Activated CD4-positive, alpha-beta T cell treated with anti-CD3 and anti-CD28 coated beads, Interleukin-2, amount 10 ng/mL, durations not matched to agents 7 days and 5 days (primary cell): Measurements from ENCODE around the gene PPP6R3. TPM values are rescaled to one million over a fixed set of nuclear protein-coding genes. Genes with fewer than 3 reads are reported as not detected.
A peak's percentile ranks its signal among the peaks of the same experiment; 100 is the strongest.
"Not testable (repeated sequence)": the region's sequence is repeated elsewhere in the genome, so short reads cannot be mapped to it uniquely, and the experiment has no call there.

Experiments used
- CTCF ChIA-PET: fragments of 350-600 bp; sonication (Branson Sonifier 250); formaldehyde crosslinking; loops from one replicate; lab custom pipeline; 2021; ENCODE audit warnings: antibody characterized with exemption; lab: Charles Lee
- POLR2A ChIA-PET: fragments of 350-600 bp; sonication (Branson Sonifier 250); formaldehyde crosslinking; loops from one replicate; lab custom pipeline; 2021; ENCODE audit warnings: antibody characterized with exemption; lab: Charles Lee
- DNase-seq: peaks from one replicate; pipeline ENCODE4 v3.0.0-alpha.2; 2020
- H3K27ac Mint-ChIP-seq: one replicate; pipeline ENCODE4 v1.8.0; 2021; ENCODE audit warnings: mild to moderate bottlenecking, moderate library complexity, mixed read lengths
- H3K27me3 Mint-ChIP-seq: one replicate; pipeline ENCODE4 v1.8.0; 2021; ENCODE audit warnings: mixed read lengths
- H3K36me3 Mint-ChIP-seq: one replicate; pipeline ENCODE4 v1.8.0; 2021; ENCODE audit warnings: low read depth, mixed read lengths
- H3K4me1 Mint-ChIP-seq: one replicate; pipeline ENCODE4 v1.8.0; 2021; ENCODE audit warnings: mixed read lengths
- H3K4me3 Mint-ChIP-seq: one replicate; pipeline ENCODE4 v1.8.0; 2021; ENCODE audit warnings: mild to moderate bottlenecking, moderate library complexity, mixed read lengths
- H3K9me3 Mint-ChIP-seq: one replicate; pipeline ENCODE4 v1.8.0; 2021; ENCODE audit warnings: mixed read lengths
- total RNA-seq, 2 experiments: library from RNA; stranded (reverse); gene quantifications; one replicate each; pipeline ENCODE4 v1.2.3, GENCODE V29; 2021

The PPP6R3 gene
- total RNA-seq, 2 experiments from 2014 or later: 114 to 124 TPM

DNA sequence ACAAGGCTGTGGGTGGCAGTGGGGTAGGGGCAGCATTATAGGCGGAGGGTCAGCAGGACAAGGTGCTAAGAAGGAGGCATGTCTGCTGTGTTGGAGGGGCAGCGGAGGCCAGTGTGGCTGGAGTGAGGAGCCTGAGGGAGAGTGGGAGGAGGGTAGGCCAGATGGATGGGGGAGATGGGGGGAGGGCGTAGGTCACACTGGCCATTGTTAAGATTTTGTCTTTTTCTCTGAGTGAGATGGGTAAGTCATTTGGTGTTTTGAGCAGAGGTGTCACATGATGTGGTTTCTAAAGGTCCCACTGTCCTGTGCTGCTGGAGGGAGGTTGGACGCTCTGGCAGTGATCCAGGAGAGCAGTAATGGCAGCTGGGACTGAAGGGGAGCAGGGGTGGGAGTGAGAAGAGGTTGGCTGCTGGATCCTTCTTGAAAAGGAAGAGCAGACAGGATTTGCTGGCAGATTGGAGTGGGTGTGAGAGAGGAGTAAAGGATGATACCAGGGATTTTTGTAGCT is 9.8 kb downstream of the PPP6R3 start:
- Mint-ChIP-seq H3K27me3 (no peaks in the 10 kb centered on the region), H3K27ac (peak overlapping the region; percentile 74), H3K36me3 (peaks cover 60% of the 10 kb centered on the region), H3K9me3 (peaks cover 3% of the 10 kb centered on the region), H3K4me1 (peaks cover 80% of the 10 kb centered on the region), H3K4me3 (peak overlapping the region; percentile 59)
- DNase-seq: no peak
- CTCF ChIA-PET: interaction anchor here (1.3 kb wide), 1 partner anchor 10 kb away, joined by 3 read pairs; the partner anchor contains the start of gene PPP6R3
- POLR2A ChIA-PET: no interaction called here

GRCh38 chr11:68471360-68472340 is 11.1 kb downstream of the PPP6R3 start:
- Mint-ChIP-seq H3K36me3 (peaks cover 60% of the 10 kb centered on the region), H3K27me3 (no peaks in the 10 kb centered on the region), H3K9me3 (peaks cover 3% of the 10 kb centered on the region), H3K4me3 (peak overlapping the region; percentile 59), H3K4me1 (peaks cover 74% of the 10 kb centered on the region), H3K27ac (peak overlapping the region; percentile 74)
- peak; percentile 56 for DNase-seq
- POLR2A ChIA-PET: no interaction called here
- CTCF ChIA-PET: interaction anchor here (1.3 kb wide), 1 partner anchor 11 kb away, joined by 3 read pairs; the partner anchor contains the start of gene PPP6R3

DNA sequence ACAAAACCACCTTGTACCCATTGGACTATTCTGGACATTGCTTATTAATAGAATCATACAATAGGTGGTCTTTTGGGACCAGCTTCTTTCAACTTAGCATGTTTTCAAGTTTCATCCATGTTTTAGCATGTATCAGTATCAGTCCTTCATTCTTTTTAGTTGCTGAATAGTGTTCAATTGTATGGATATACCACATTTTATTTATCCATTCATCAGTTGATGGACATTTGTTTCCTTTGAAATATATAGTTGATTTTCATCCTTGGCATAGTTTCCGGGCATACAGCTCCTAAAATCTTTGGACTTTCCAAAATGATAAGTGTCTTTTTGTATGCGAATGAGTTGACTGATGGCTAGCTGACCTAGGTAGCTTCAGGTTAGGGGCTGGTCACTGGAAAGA is 12.2 kb downstream of the PPP6R3 start:
- Mint-ChIP-seq H3K4me1 (peaks cover 72% of the 10 kb centered on the region), H3K27ac (peak overlapping the region; percentile 74), H3K36me3 (peaks cover 65% of the 10 kb centered on the region), H3K9me3 (peaks cover 3% of the 10 kb centered on the region), H3K4me3 (no peak overlapping the region), H3K27me3 (no peaks in the 10 kb centered on the region)
- DNase-seq: no peak
- CTCF ChIA-PET: interaction anchor here (0.8 kb wide), 1 partner anchor 370 kb away, joined by 3 read pairs; no protein-coding TSS in a partner anchor
- POLR2A ChIA-PET: no interaction called here

DNA sequence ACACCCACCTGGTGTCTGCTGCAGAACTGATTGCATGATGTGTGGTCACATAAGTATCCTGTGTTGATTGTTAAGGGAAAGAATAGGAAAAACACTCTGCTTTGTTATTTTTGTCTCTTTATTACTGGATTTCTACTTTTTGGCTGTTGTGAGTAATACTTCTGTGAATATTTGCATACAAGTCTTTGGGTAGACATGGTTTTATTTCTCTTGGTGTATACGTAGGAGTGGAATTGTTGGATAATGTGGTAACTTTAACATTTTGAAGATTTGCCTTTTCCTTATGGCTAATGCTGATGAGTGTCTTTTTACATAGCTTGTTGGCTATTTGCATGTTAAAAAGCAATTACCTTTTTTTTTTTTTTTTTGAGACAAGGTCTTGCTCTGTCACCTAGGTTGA is 13.1 kb downstream of the PPP6R3 start:
- H3K27me3 Mint-ChIP-seq: no peaks in the 10 kb centered on the region
- H3K4me3 Mint-ChIP-seq: no peak overlapping the region
- POLR2A ChIA-PET: interaction anchor here (0.6 kb wide), 1 partner anchor 52 kb away, joined by 3 read pairs; no protein-coding TSS in a partner anchor
- no peak overlapping the region for H3K27ac Mint-ChIP-seq
- CTCF ChIA-PET: interaction anchor here (0.7 to 1.0 kb wide), 3 partner anchors 11 to 402 kb away, joined by 3 read pairs; no protein-coding TSS in a partner anchor
- H3K9me3 Mint-ChIP-seq: peaks cover 3% of the 10 kb centered on the region
- H3K36me3 Mint-ChIP-seq: peaks cover 67% of the 10 kb centered on the region
- DNase-seq: no peak
- H3K4me1 Mint-ChIP-seq: peaks cover 63% of the 10 kb centered on the region

DNA sequence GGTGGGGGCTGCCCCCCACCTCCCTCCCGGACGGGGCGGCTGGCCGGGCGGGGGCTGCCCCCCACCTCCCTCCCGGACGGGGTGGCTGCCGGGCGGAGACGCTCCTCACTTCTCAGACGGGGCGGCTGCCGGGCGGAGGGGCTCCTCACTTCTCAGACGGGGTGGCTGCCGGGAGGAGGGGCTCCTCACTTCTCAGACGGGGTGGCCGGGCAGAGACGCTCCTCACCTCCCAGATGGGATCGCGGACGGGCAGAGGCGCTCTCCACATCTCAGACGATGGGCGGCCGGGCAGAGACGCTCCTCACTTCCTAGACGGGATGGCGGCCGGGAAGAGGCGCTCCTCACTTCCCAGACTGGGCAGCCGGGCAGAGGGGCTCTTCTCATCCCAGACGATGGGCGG is 15.1 kb downstream of the PPP6R3 start:
- H3K9me3 Mint-ChIP-seq, DNase-seq, H3K4me3 Mint-ChIP-seq, H3K27ac Mint-ChIP-seq, H3K27me3 Mint-ChIP-seq, POLR2A ChIA-PET, CTCF ChIA-PET: not testable (repeated sequence)
- Mint-ChIP-seq H3K4me1 (peaks cover 58% of the 10 kb centered on the region), H3K36me3 (peaks cover 71% of the 10 kb centered on the region)

- Mint-ChIP-seq H3K4me3 (no peak overlapping the region), H3K36me3 (peaks cover 54% of the 10 kb centered on the region), H3K4me1 (peaks cover 47% of the 10 kb centered on the region), H3K27me3 (no peaks in the 10 kb centered on the region), H3K27ac (peak overlapping the region; percentile 25), H3K9me3 (peaks cover 14% of the 10 kb centered on the region)
- ChIA-PET POLR2A (no interaction called here), CTCF (no interaction called here)
- DNase-seq: no peak
Measured at GRCh38 chr11:68479390-68479789, 18.8 kb downstream of the PPP6R3 start.

DNA sequence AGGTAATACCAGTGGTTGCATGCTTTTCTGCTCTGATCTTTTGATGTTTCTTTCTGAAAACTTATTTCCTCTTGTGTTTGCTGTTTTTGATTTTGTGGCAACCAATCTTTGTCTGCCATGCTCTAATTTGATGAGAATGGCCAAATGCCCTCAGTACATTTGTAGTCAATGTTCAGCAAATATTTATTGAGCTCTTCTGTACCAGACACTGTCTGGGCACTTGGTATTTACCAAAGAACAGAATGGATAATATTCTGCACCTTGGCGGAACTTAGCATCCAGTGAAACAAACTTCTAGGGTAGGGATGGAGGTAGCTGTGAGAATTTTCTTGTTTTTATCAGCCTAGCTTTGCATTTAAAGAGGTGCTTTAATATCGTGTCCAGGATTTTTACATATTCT is 19.6 kb downstream of the PPP6R3 start:
- Mint-ChIP-seq H3K4me3 (no peak overlapping the region), H3K36me3 (peaks cover 55% of the 10 kb centered on the region), H3K4me1 (peaks cover 45% of the 10 kb centered on the region), H3K27me3 (no peaks in the 10 kb centered on the region), H3K9me3 (peaks cover 13% of the 10 kb centered on the region), H3K27ac (no peak overlapping the region)
- DNase-seq: no peak
- ChIA-PET POLR2A (no interaction called here), CTCF (no interaction called here)

- ChIA-PET CTCF (no interaction called here), POLR2A (no interaction called here)
- Mint-ChIP-seq H3K4me1 (peaks cover 48% of the 10 kb centered on the region), H3K36me3 (peaks cover 52% of the 10 kb centered on the region), H3K4me3 (no peak overlapping the region), H3K9me3 (peaks cover 16% of the 10 kb centered on the region), H3K27ac (no peak overlapping the region), H3K27me3 (no peaks in the 10 kb centered on the region)
- no peak for DNase-seq
Measured at GRCh38 chr11:68480852-68481510, 20.4 kb downstream of the PPP6R3 start.

GRCh38 chr11:68481579-68482240 is 21.2 kb downstream of the PPP6R3 start:
- H3K36me3 Mint-ChIP-seq: peaks cover 52% of the 10 kb centered on the region
- H3K4me1 Mint-ChIP-seq: peaks cover 52% of the 10 kb centered on the region
- H3K27me3 Mint-ChIP-seq: no peaks in the 10 kb centered on the region
- no peak overlapping the region for H3K4me3 Mint-ChIP-seq
- ChIA-PET POLR2A (no interaction called here), CTCF (no interaction called here)
- no peak overlapping the region for H3K27ac Mint-ChIP-seq
- no peak for DNase-seq
- peaks cover 16% of the 10 kb centered on the region for H3K9me3 Mint-ChIP-seq

DNA sequence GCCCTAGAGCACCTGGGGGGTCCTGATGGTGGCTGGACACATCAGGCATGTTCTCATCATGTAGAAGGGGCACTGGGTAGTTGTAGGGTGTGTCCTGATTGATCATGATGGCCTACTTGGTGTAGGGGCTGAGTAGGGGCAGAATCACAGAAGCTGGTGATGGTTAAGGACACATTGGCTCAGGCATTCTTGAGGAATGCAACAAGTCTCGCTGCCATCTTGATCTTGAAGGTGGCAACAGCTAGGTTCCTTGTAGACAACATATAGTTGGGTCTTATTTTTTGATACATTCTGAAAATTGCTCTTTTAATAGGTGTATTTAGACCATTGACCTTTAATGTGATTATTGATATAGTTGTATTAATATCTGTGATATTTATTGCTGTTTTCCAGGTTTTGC is 28.1 kb downstream of the PPP6R3 start:
- no peak for DNase-seq
- Mint-ChIP-seq H3K4me3 (no peak overlapping the region), H3K27ac (no peak overlapping the region), H3K27me3 (no peaks in the 10 kb centered on the region), H3K36me3 (peaks cover 41% of the 10 kb centered on the region), H3K4me1 (peaks cover 48% of the 10 kb centered on the region), H3K9me3 (peaks cover 9% of the 10 kb centered on the region)
- CTCF ChIA-PET: interaction anchor here (0.7 kb wide), 1 partner anchor 25 kb away, joined by 3 read pairs; no protein-coding TSS in a partner anchor
- POLR2A ChIA-PET: no interaction called here

DNA sequence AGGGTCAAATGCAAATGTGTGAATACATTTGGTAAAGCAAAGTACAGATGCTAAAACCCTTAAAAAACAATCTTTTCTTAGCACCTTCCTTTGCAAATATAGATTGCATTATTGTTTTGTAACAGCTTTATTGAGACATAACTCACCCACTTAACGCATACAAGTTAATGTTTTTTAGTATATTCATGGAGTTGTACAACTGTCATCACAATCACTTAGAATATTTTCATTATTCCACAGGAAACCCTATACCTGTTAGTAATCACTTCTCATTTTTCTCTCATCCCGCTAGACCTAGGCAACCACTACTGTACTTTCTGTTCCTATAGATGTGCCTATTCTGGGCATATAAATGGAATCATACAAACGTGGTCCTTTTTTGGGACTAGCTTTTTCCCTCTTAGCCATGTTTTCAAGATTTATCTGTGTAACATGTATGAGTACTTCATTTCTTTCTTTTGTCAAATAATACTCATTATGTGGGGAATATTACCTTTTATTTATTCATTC is 34.7 kb downstream of the PPP6R3 start:
- H3K4me1 Mint-ChIP-seq: peaks cover 35% of the 10 kb centered on the region
- POLR2A ChIA-PET: no interaction called here

GRCh38 chr11:68495872-68496271 is 35.3 kb downstream of the PPP6R3 start:
- Mint-ChIP-seq H3K27ac (no peak overlapping the region), H3K4me3 (no peak overlapping the region), H3K36me3 (peaks cover 9% of the 10 kb centered on the region), H3K27me3 (no peaks in the 10 kb centered on the region), H3K9me3 (no peaks in the 10 kb centered on the region), H3K4me1 (peaks cover 33% of the 10 kb centered on the region)
- ChIA-PET POLR2A (no interaction called here), CTCF (no interaction called here)
- DNase-seq: no peak

More for the DNA sequence above, 34.7 kb downstream of the PPP6R3 start:
- H3K27ac Mint-ChIP-seq: no peak overlapping the region
- H3K4me3 Mint-ChIP-seq: no peak overlapping the region
- CTCF ChIA-PET: interaction anchor here (1.4 kb wide), 1 partner anchor 9 kb away, joined by 4 read pairs; no protein-coding TSS in a partner anchor
- H3K9me3 Mint-ChIP-seq: no peaks in the 10 kb centered on the region
- peaks cover 12% of the 10 kb centered on the region for H3K36me3 Mint-ChIP-seq
- no peaks in the 10 kb centered on the region for H3K27me3 Mint-ChIP-seq
- DNase-seq: no peak
